K562 (cell line): ENCODE data around the gene TTC13. TPM values are rescaled to one million over a fixed set of nuclear protein-coding genes. Genes with fewer than 3 reads are reported as not detected.

Source experiments
- ATAC-seq: fragments of 200-7000 bp; cut with Tn5 transposase; 3 replicates; pipeline ENCODE4 v1.9.1; 2020; ENCODE audit warnings: moderate library complexity
- BruUV-seq: library from RNA; stranded (reverse); fragments of 400-500 nt; replicated peaks from 2 replicates; lab custom pipeline; 2021; lab: Mats Ljungman, UMichigan
- CTCF ChIA-PET: fragments of 300-600 bp; formaldehyde crosslinking; extraction: SDS; loops from one replicate; lab custom pipeline; 2021; ENCODE audit warnings: low intra/inter-chr PET ratio; lab: Yijun Ruan, JAX
- POLR2A ChIA-PET: fragments of 300-600, 350-650 bp; sonication (Branson Sonifier 250); formaldehyde crosslinking; extraction: SDS; loops from one replicate; lab custom pipeline; 2021; ENCODE audit warnings: antibody characterized with exemption, inconsistent platforms; lab: Yijun Ruan, JAX
- DNase-seq, 4 experiments: peaks; one replicate each; pipeline versions ENCODE4 v3.0.0 to v3.0.0-alpha.2; 2011 to 2018; ENCODE audit warnings: low spot score in 3 of 4, mixed read lengths in 3 of 4; ENCODE audit errors: extremely low read depth in 1 of 4
- FAIRE-seq: peaks from 2 replicates; lab custom pipeline; 2011; peaks lifted over from hg19 to GRCh38; lab: Jason Lieb, UNC
- H2AFZ ChIP-seq: 2 replicates; pipeline ENCODE4 v1.6.0; 2011; ENCODE audit warnings: low read depth, low read length, control low read depth, inconsistent platforms
- H3K27ac ChIP-seq: fragments of 200-600 bp; 3 replicates; pipeline ENCODE4 v1.8.0; 2011; ENCODE audit warnings: low read depth, mild to moderate bottlenecking, control low read depth, inconsistent platforms, low read length, moderate library complexity, mixed read lengths; ENCODE audit errors: extremely low read depth
- H3K27me3 ChIP-seq, 2 experiments: fragments of 300-600 bp in 1 of 2; 2 replicates in 1 of 2; 3 replicates in 1 of 2; pipeline versions ENCODE4 v1.6.0 to v1.8.0; 2011; ENCODE audit warnings: inconsistent platforms in 2 of 2, low read length in 2 of 2, mild to moderate bottlenecking in 1 of 2, mixed read lengths in 1 of 2, moderate library complexity in 1 of 2; ENCODE audit not compliant: control insufficient read depth in 2 of 2, insufficient read depth in 2 of 2
- H3K36me3 ChIP-seq: fragments of 300-600 bp; 3 replicates; pipeline ENCODE4 v1.8.0; 2011; ENCODE audit warnings: mild to moderate bottlenecking, low read length, inconsistent platforms; ENCODE audit not compliant: control insufficient read depth, insufficient read depth
- H3K4me1 ChIP-seq, 2 experiments: fragments of 200-600 bp in 1 of 2; replicated peaks in 1 of 2; 2 replicates in 1 of 2; 3 replicates in 1 of 2; pipeline versions ENCODE4 v1.5.1 to v1.8.0; 2011; ENCODE audit warnings: inconsistent platforms in 2 of 2, low read length in 2 of 2, mild to moderate bottlenecking in 1 of 2, mixed read lengths in 1 of 2, moderate library complexity in 1 of 2; ENCODE audit not compliant: control insufficient read depth in 2 of 2, insufficient read depth in 2 of 2
- H3K4me2 ChIP-seq: 2 replicates; pipeline ENCODE4 v1.6.1; 2011; ENCODE audit warnings: low read length, control low read depth, inconsistent platforms, mixed read lengths; ENCODE audit not compliant: insufficient read depth
- H3K4me3 ChIP-seq: fragments of 200-600 bp; sonication (generic), shearing (Covaris generic); 2 replicates; pipeline ENCODE4 v1.5.1; 2016; ENCODE audit warnings: control low read depth, inconsistent platforms
- H3K79me2 ChIP-seq: fragments of 200-600 bp; 3 replicates; pipeline ENCODE4 v1.8.0; 2011; ENCODE audit warnings: low read length, inconsistent platforms; ENCODE audit not compliant: control insufficient read depth, insufficient read depth
- H3K9ac ChIP-seq, 2 experiments: 2 replicates each; pipeline versions ENCODE4 v1.6.0 to v1.6.1; 2011; ENCODE audit warnings: low read depth in 2 of 2, low read length in 2 of 2, control low read depth in 1 of 2, inconsistent platforms in 1 of 2, mild to moderate bottlenecking in 1 of 2, mixed read lengths in 1 of 2; ENCODE audit not compliant: insufficient read depth in 1 of 2
- H3K9me1 ChIP-seq: one replicate; pipeline ENCODE4 v1.6.0; 2011; ENCODE audit warnings: inconsistent platforms, mild to moderate bottlenecking, low read length, moderate library complexity; ENCODE audit not compliant: control insufficient read depth, insufficient read depth
- H3K9me3 ChIP-seq: replicated peaks from 2 replicates; pipeline ENCODE4 v1.5.1; 2011; ENCODE audit warnings: low read depth, low read length, inconsistent platforms; ENCODE audit not compliant: control insufficient read depth, insufficient read depth
- H4K20me1 ChIP-seq: replicated peaks from 2 replicates; pipeline ENCODE4 v1.6.1; 2011; ENCODE audit warnings: low read length, inconsistent platforms, mixed read lengths; ENCODE audit not compliant: control insufficient read depth, insufficient read depth
- ARNT ChIP-seq, 2 experiments: fragments of 450-650 bp; IDR thresholded peaks; 2 replicates each; pipeline ENCODE4 v1.6.1; 2016; ENCODE audit warnings: mild to moderate bottlenecking in 1 of 2
- ATF3 ChIP-seq, 2 experiments: fragments of 450-650 bp in 1 of 2; sonication (generic) in 1 of 2; formaldehyde crosslinking in 1 of 2; IDR thresholded peaks in 1 of 2; conservative IDR thresholded peaks in 1 of 2; 2 replicates each; pipeline versions ENCODE4 v1.6.1 to v1.8.1; 2016 to 2023; ENCODE audit warnings: mild to moderate bottlenecking in 2 of 2, moderate library complexity in 2 of 2, inconsistent platforms in 1 of 2, missing genetic modification reagents in 1 of 2
- CBX8 ChIP-seq: fragments of 200-600 bp; sonication (generic); IDR thresholded peaks from 2 replicates; pipeline ENCODE4 v1.6.1; 2012; ENCODE audit warnings: borderline replicate concordance, mixed run types, low read depth, mild to moderate bottlenecking, moderate library complexity, mixed read lengths, low read length, control low read depth, inconsistent platforms; ENCODE audit not compliant: poor library complexity, severe bottlenecking; ENCODE audit errors: extremely low read depth
- CEBPZ ChIP-seq: fragments of 150-350 bp; IDR thresholded peaks from 2 replicates; pipeline ENCODE4 v1.6.1; 2014; ENCODE audit warnings: low read depth, mild to moderate bottlenecking, low read length, borderline replicate concordance
- ELF2 ChIP-seq: fragments of 250-450 bp; sonication (Bioruptor Pico); IDR thresholded peaks from 2 replicates; pipeline ENCODE4 v1.5.0; 2021; ENCODE audit warnings: mild to moderate bottlenecking
- GABPB1 ChIP-seq: sonication (generic); formaldehyde crosslinking; IDR thresholded peaks from 2 replicates; pipeline ENCODE4 v1.8.0; 2022; ENCODE audit warnings: mild to moderate bottlenecking, missing genetic modification reagents
- HEY1 ChIP-seq: fragments of 250-450 bp; sonication (Bioruptor Pico); IDR thresholded peaks from 2 replicates; pipeline ENCODE4 v1.5.0; 2020; ENCODE audit warnings: mild to moderate bottlenecking, moderate library complexity, borderline replicate concordance
- KLF6 ChIP-seq: fragments of 250-450 bp; sonication (Bioruptor Pico); IDR thresholded peaks from 2 replicates; pipeline ENCODE4 v1.4.0; 2020; ENCODE audit warnings: mild to moderate bottlenecking, moderate library complexity, borderline replicate concordance
- MCM5 ChIP-seq: fragments of 450-650 bp; IDR thresholded peaks from 2 replicates; pipeline ENCODE4 v1.6.1; 2016; ENCODE audit warnings: low read depth
- NCOR1 ChIP-seq: fragments of 450-650 bp; IDR thresholded peaks from 2 replicates; pipeline ENCODE4 v1.6.1; 2016; ENCODE audit warnings: mild to moderate bottlenecking, moderate library complexity
- NFATC3 ChIP-seq: fragments of 450-650 bp; IDR thresholded peaks from 2 replicates; pipeline ENCODE4 v1.6.1; 2017; ENCODE audit warnings: mild to moderate bottlenecking
- SP2 ChIP-seq: IDR thresholded peaks from 2 replicates; pipeline ENCODE4 v1.6.1; 2011; ENCODE audit warnings: mild to moderate bottlenecking, low read depth, low read length, moderate library complexity; ENCODE audit not compliant: poor library complexity, severe bottlenecking; ENCODE audit errors: extremely low read depth
- SRSF1 ChIP-seq: fragments of 200-400 bp; formaldehyde crosslinking; IDR thresholded peaks from 2 replicates; pipeline ENCODE4 v1.6.1; 2017; ENCODE audit warnings: mild to moderate bottlenecking, low read depth, low read length, moderate library complexity
- TFE3 ChIP-seq: fragments of 450-650 bp; formaldehyde crosslinking; IDR thresholded peaks from 2 replicates; pipeline ENCODE4 v1.4.0; 2020; ENCODE audit warnings: mild to moderate bottlenecking, mixed read lengths
- ZKSCAN8 ChIP-seq: fragments of 200-800 bp; sonication (Bioruptor generic); IDR thresholded peaks from 2 replicates; pipeline ENCODE4 v1.6.1; 2016; ENCODE audit warnings: missing genetic modification characterization, missing compliant biosample characterization
- ZNF76 ChIP-seq: fragments of 250-450 bp; sonication (Bioruptor Pico); IDR thresholded peaks from 2 replicates; pipeline ENCODE4 v1.4.0; 2020; ENCODE audit warnings: mild to moderate bottlenecking, moderate library complexity, borderline replicate concordance
- WGBS: fragments of 100-300 bp; shearing (Covaris generic); methylation state at CpG from one replicate; pipeline ENCODE4 v1.1.6; 2016; ENCODE audit warnings: low coverage, mixed read lengths; ENCODE audit not compliant: insufficient coverage; ENCODE audit errors: missing lambda C conversion rate; 5-methylcytosine and 5-hydroxymethylcytosine counted together
- in situ Hi-C: fragments of 300-500 bp; cut with MboI; formaldehyde crosslinking; loops from 4 replicates; pipeline ENCODE4 v1.15.0; 2018; ENCODE audit warnings: inconsistent platforms, mixed read lengths
- intact Hi-C: fragments of 100-400 bp; cut with micrococcal nuclease; formaldehyde crosslinking; loops from 2 replicates; pipeline ENCODE4 v1.14.2; 2022
- polyA plus RNA-seq, 8 experiments: library from polyadenylated mRNA; depleted of rRNA in 4 of 8; stranded (reverse) in 5 of 8; unstranded in 3 of 8; fragments of >200 nt; fragmentation: Nextera tagmentation in 2 of 8; fragmentation: Illumina TruSeq in 1 of 8; extraction: Ambion mirVana in 2 of 8; extraction: Trizol in 1 of 8; gene quantifications; 2 replicates each; pipeline versions ENCODE4 v1.2.1 to v1.2.3, GENCODE V29; 2011 to 2014; ENCODE audit warnings: inconsistent platforms in 1 of 8, missing spikeins in 1 of 8
- total RNA-seq, 7 experiments: library from RNA; depleted of rRNA in 6 of 7; stranded (reverse); fragments of >200 nt in 6 of 7; fragmentation: Illumina TruSeq in 2 of 7; extraction: Trizol in 2 of 7; gene quantifications; 2 replicates each; pipeline versions ENCODE4 v1.2.1 to v1.2.3, GENCODE V29; 2011 to 2021; ENCODE audit warnings: low replicate concordance in 1 of 7

TTC13 gene
- total and polyA plus RNA-seq, 9 of the 15 experiments (the other 6 are each of a cell fraction or from before 2014, with no cell fraction given), result 1.7 to 13.8 (median 9.6) TPM

GRCh38 chr1:230894664-230895063, 84.0 kb downstream of the TTC13 start (continued):
- no peak for TF ChIP-seq ATF3 (IDR thresholded peaks at IDR 0.05)
- no peak for TF ChIP-seq ATF3 (CRISPR knock-in tag; conservative IDR thresholded peaks at IDR 0.05)
- TF ChIP-seq ELF2 (CRISPR knock-in tag), result no peak
- TF ChIP-seq TFE3 (CRISPR knock-in tag), result no peak
- no peak for TF ChIP-seq NCOR1

- no peak overlapping the region for H3K4me2 ChIP-seq
- in situ Hi-C loops (no loop called here), intact Hi-C loops (no loop called here)
- 0 out of 2 replicates have a peak, but pooled peaks cover 5% of the 10 kb centered on the region for H4K20me1 ChIP-seq
- H3K9ac ChIP-seq, result no peak overlapping the region
- no peaks in the 10 kb centered on the region for H3K36me3 ChIP-seq
- peaks cover 56 to 61% of the 10 kb centered on the region in 2 experiments for H3K27me3 ChIP-seq
- no peaks in the 10 kb centered on the region for H3K9me3 ChIP-seq
- ChIA-PET POLR2A (no interaction called here), CTCF (no interaction called here)
- 26% methylated on average over 6 of the region's 6 CpGs for WGBS
- H3K4me3 ChIP-seq, result no peak overlapping the region
- H2AFZ ChIP-seq, result no peak overlapping the region
- no peaks in the 10 kb centered on the region for H3K79me2 ChIP-seq
- no TSS peak for BruUV-seq
- H3K9me1 ChIP-seq, result no peaks in the 10 kb centered on the region
- no peak for DNase-seq
- no peak for ATAC-seq
- no peak for FAIRE-seq
- no peaks in the 10 kb centered on the region for H3K4me1 ChIP-seq
- H3K27ac ChIP-seq, result no peak overlapping the region
- TF ChIP-seq HEY1 (CRISPR knock-in tag) (no peak), GABPB1 (no peak), ARNT (IDR thresholded peaks at IDR 0.05) (no peak), CEBPZ (no peak), SRSF1 (no peak), ZKSCAN8 (CRISPR knock-in tag) (no peak), KLF6 (CRISPR knock-in tag) (no peak), MCM5 (no peak), CBX8 (no peak), ZNF76 (CRISPR knock-in tag) (no peak), SP2 (no peak), NFATC3 (no peak)
These were observed 84.6 kb downstream of the TTC13 start for GRCh38 chr1:230894032-230894431.
